OCI-M1 (cell line): ENCODE results near the gene DTYMK.

ENCODE experiments used
- DNase-seq: peaks from one replicate; lab custom pipeline; 2025; lab: John Stamatoyannopoulos, UW

DTYMK gene, protein sequence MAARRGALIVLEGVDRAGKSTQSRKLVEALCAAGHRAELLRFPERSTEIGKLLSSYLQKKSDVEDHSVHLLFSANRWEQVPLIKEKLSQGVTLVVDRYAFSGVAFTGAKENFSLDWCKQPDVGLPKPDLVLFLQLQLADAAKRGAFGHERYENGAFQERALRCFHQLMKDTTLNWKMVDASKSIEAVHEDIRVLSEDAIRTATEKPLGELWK

DNA sequence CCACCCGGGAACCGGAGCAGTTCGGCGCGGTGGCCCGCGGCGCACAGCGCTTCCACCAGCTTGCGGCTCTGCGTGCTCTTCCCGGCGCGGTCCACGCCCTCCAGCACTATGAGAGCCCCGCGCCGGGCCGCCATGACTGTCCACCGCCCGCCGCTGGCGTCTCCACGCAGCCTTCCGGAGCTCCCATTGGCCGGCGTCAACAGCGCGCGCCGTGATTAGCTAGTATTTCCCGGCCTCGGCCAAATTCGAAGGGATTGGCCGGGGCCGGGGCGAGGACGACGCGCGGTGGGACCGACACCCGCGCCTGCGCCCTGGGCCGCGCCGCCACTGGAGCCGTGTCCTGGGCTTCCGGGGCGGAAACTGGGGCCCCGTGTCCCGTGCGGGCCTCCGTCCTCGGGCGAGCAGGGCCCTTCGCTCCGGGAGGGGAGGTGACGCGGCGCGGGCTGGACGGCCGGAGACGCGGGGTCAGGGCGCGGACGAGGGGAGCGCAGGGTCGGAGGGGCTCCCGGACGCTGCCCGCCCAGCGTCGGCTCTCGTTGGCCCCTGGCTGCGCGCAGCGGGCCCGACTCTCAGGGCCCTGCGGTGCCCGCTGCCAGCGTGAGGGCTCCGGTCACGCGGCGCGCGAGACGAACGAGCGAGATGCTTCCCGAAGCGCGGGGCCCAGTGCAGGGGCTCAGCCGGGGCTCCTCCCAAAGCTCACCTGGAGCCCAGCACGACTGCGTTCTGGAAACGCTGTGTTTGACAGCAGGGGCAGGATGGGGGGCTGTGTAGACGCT, at the start of gene DTYMK:
Gene DTYMK, minus strand, starts transcription at position 166 of the 776 bp plus-strand sequence. Its CDS starts 32 bp downstream, at position 134.
- peak; percentile 97 for DNase-seq

- no peak for DNase-seq
Observed at GRCh38 chr2:241736111-241736510, 49.5 kb upstream of the DTYMK start.

DNA sequence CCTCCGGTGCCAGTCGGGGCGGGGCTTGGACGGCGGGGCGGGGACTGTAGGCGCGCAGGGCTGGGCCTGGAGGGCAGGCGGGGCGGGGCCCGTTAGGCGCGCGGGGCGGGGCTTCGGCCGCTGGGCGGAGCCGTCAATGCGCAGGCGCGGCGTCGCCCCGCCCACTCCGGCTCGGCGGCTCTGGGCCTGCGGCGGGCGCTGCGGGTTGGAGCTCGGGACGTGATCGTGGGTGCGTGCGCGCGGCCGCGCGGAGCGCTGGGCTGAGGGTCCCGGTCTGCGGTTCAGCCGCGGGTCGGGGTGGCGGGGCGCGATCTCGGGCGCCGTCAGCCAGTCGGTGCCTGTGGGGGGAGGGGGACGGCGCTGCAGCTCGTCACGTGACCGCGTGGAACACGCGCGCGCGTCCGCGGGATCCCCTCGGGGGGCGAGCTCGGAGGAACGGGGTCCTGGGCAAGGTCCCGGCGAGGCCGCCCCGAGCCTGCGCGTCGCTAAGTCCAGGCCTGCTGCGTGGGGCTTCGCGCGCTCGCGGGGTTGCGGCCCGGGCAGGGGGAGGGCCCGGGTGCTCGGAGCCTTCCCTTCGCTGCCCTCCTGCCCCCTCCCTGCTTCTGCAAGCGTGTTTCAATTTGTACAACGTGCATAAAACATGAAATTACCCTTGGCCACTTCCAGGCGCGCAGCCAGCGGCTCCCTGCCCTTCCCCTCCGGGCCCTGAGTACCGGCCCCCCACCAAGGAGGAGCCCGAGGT, 48.0 kb upstream of the DTYMK start, which contains the start of gene D2HGDH:
Gene D2HGDH, plus strand, starts transcription at position 164 of the 742 bp plus-strand sequence. CDS start 595 bp downstream, outside the sequence.
- DNase-seq = peak; percentile 93

- DNase-seq = no peak
Observed at GRCh38 chr2:241734208-241734466, 47.5 kb upstream of the DTYMK start.

GRCh38 chr2:241733391-241734207, 47.0 kb upstream of the DTYMK start:
- no peak for DNase-seq

- DNase-seq = peak; percentile 61
Observed at GRCh38 chr2:241732513-241733186, 46.0 kb upstream of the DTYMK start.

- DNase-seq = peak; percentile 79
Observed at GRCh38 chr2:241730671-241731293, 44.2 kb upstream of the DTYMK start.

DNA sequence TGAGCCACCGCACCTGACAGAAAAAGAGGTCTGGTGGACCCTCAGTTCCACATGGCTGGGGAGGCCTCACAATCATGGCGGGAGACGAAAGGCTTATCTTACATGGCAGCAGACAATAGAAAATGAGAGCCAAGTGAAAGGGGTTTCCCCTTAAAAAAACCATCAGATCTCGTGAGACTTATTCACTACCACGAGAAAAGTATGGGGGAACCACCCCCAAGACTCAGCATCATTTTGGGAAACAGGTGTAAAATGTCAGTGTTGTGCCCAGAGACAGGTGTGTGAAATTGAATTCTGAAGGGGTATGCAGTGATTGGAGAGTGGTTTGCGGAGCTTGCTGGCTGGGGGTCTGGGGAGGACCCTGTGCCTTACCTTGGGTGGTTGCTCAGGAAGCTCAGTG, 43.3 kb upstream of the DTYMK start:
- no peak for DNase-seq

- DNase-seq = no peak
Observed at GRCh38 chr2:241728627-241729026, 42.0 kb upstream of the DTYMK start.

- no peak for DNase-seq
Observed at GRCh38 chr2:241728000-241728399, 41.4 kb upstream of the DTYMK start.

DNA sequence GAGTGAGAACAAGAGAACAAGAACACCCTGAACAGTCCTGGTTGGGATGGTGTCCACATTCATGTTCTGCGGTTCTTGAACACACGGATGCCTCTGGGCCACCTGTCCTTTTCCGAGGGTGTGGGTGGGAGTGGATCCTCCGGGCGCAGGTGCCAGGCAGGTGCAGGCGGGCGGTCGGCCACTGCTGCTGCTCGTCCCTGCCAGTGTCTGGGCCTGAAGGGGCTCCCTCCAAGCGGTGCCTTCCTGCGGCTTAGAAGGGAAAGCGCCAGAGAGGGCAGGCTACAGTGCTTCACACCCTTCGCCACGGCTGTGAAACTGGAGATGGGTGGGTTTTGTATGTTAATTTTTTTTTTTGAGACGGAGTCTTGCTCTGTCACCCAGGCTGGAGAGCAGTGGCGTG, 39.8 kb upstream of the DTYMK start:
- DNase-seq = no peak

- DNase-seq = no peak
Observed at GRCh38 chr2:241724975-241725870, 38.6 kb upstream of the DTYMK start.

DNA sequence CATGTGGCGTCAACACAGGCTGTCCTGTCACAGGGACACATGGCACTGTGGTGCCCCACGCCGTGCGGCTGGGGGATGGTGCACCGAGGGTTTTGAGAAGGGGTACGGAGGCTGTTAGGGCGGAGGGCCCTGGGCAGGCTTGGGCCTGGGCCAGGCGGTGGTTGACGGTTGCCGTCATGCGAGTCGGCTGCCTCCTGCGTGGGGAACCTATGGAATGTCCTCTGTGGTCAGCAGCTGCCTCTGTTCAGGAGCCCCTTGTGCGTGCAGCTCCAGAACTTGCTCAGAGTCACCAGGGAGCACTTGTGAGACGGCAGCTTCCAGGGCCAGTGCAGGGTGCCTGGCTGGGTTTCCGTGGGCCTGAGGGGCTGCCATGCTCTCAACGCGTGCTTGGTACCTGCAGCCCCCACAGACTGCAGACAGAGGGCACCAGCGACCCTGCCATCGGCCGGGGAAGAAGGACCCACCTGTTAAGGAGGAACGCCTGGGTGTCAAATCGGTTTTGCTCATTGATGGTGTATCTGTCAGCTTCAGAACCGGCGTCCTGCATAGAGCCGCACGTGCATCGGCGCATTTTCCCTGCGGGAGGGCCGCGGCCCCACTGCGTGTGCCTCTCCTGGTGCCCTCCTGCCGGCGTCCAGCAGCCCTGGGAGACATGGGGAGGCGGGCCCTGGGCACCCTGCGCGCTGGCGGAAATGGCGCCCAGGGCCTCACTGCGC, 37.8 kb upstream of the DTYMK start:
- DNase-seq = peak; percentile 0

GRCh38 chr2:241722896-241723454, 36.4 kb upstream of the DTYMK start:
- DNase-seq = no peak

GRCh38 chr2:241721852-241722251, 35.2 kb upstream of the DTYMK start:
- DNase-seq = no peak

- DNase-seq = no peak
Observed at GRCh38 chr2:241720560-241720959, 33.9 kb upstream of the DTYMK start.

DNA sequence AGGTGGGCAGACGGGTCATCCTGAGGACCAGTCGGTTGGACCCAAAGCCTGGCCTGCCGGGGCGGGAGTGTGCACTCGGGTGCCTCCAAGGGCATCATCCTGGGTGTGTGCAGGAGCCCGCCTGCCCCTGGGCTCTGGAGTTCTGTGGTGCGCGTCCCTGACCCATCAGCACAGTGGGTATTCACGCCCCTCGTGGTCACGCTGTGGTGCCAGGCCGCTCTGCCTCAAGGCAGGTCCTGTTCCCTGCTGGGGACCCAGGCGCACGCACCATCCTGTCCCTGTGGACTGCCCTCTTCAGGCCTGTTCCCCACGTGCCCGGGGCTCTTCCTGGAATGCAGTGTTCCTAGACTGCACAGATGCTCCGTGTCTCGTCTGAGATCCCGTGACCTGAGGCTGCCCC, 33.5 kb upstream of the DTYMK start:
- DNase-seq = no peak

GRCh38 chr2:241719093-241719492, 32.5 kb upstream of the DTYMK start:
- DNase-seq = no peak

DNA sequence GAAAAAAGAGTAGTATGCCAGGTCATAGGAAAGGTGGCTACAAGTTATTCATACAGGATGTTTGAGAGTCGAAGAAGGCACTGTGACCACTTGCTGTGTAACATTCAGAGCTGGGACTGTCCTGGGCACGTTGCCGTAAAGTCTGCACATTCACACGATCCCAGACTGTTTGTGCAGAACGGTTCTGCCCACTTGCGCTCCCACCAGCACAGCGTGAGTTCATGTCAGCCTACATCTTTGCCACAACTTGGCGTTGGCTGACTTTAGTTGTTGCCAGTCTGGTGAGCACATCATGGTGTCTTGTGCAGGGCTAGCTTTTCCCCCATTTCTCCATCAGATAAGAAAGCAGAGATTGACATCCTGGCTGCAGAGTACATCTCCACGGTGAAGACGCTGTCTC, 22.3 kb upstream of the DTYMK start:
- no peak for DNase-seq
